NCI-H446 (cell line): ENCODE data around the gene MC1R.
"Not testable (repeated sequence)": the region's sequence is repeated elsewhere in the genome, so short reads cannot be mapped to it uniquely, and the experiment has no call there.

Experiments used
- DNase-seq, 2 experiments: peaks; one replicate each; lab custom pipeline; 2025; lab: John Stamatoyannopoulos, UW

MC1R gene

DNA sequence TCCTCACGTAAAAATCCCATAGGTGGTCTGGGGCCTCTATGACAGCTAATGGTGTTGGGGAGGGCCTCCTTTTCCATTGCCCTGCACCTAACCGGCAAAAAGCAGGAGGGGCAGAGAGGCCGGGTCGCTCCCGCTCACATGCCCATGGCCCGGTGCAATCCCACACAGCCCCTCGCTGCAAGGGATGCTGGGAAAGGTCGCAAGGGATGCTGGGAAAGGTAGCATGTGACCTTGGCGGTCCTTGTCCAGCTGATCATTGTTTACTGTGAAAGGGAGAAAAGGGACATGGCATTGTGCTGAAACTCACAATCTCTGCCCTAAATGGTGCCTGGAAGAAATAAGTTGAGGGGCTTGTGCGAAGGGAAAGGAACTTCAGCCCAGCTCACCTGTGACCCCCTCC is 39.9 kb downstream of the MC1R start:
- DNase-seq, result no peak

DNA sequence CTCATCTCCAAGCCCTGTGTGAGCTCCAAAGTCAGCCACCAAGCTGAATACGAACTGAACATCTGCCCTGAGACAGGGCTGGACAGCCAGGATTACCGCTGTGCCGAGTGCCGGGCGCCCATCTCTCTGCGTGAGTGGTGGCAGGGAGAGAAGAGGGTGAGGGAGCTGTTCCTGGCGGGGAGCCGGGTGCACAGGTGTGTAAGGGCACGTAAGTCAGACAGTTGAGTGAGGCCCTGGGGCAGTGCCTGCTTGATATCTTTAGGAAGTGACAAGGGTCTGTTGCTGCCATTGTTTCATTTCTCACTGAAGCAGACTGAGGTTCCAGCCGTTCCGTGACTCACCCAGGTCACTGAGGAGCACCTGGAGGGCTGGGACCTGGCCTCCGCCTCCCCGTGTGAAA is 42.3 kb downstream of the MC1R start:
- no peak for DNase-seq

DNA sequence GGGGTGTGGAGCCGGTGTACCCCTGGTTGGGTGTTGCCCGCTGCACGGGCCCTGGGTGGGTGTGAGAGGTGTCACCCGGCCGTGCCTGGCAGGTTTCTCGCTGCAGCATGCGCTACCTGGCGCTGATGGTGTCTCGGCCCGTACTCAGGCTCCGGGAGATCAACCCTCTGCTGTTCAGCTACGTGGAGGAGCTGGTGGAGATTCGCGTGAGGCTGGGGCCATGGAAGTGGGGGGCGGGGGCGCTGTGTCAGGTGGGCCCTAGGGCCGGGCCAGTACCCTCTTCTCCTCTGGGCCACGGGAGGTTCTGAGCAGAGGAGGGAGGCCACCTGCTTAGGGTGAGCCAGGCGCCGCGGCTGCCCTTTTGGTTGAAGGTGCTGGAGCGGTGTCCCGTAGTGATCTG is 43.3 kb downstream of the MC1R start:
- DNase-seq, result no peak

DNA sequence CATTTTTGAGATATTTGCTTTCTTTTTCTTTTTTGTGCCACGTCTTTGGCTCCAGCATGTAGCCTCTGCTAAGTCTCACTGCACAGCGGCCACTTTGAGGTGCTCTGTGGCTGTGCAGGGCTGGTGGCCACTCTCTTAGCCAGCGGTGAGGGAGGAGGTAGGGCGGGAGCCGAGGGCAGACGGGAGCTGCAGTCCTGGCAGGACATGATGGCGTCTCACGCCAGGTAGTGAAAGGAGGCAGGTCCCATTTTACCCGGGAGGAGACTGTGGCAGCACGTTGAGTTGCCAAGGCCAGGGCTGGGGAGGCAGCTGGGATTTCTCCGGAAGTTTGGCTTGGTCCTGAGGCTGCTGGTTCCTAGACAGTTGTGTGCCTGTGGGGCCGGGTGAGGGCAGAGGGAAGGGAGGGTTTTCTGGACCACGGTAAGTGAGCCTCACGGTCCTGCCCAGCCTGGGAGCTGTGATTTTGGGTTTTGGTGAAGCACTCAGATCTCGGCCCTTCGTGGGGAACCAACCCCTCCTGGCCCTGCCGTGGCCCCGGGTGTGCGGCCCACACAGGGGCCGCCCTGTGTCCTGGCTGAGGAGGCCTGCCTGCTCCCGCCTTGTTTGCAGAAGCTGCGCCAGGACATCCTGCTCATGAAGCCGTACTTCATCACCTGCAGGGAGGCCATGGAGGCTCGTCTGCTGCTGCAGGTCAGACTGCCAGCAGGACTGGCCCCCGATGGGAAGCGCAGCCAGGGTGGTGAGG is 44.3 kb downstream of the MC1R start:
- DNase-seq, result no peak

DNA sequence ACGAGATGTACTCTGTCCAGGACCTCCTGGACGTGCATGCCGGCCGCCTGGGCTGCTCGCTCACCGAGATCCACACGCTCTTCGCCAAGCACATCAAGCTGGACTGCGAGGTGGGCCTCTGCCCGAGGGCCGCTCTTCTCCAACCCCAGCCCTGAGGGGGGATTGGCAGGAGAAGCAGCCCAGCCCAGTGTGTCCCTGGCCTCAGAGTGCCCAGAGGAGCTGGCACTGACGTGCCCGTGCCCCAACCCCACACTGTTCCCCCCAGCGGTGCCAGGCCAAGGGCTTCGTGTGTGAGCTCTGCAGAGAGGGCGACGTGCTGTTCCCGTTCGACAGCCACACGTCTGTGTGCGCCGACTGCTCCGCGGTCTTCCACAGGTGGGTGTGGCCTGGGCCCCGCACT is 45.5 kb downstream of the MC1R start:
- no peak for DNase-seq

DNA sequence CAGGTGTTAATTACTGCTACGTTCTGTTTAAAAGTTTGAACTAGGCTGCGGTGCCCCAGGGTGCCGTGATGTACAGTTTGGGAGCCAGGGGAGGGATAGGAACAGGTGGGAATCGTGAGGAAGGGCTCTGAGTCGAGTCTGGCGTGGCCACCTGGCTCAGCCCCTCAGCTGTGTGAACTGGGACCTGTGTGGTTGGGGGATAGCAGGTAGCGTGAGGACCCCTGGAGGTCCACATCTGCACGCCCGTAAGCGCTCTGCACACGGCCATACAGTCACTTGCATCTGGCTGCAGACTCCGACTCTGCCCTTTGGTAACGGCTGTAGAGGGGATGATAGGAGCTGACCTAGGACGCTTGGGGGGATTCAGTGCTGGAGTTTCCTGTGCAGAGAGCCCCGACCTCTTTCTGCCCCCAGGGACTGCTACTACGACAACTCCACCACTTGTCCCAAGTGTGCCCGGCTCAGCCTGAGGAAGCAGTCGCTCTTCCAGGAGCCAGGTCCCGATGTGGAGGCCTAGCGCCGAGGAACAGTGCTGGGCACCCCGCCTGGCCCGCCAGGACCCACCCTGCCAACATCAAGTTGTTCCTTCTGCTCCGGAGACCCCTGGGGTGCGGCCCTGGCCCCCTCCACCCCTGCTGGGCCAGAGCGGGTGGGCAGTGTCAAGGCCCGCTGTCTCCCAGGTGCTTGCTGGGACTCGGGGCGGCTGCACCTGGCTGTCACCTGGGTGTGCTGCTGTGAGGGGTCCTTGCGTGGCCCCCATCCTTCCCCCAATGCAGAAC is 47.0 kb downstream of the MC1R start:
- DNase-seq, result no peak

DNA sequence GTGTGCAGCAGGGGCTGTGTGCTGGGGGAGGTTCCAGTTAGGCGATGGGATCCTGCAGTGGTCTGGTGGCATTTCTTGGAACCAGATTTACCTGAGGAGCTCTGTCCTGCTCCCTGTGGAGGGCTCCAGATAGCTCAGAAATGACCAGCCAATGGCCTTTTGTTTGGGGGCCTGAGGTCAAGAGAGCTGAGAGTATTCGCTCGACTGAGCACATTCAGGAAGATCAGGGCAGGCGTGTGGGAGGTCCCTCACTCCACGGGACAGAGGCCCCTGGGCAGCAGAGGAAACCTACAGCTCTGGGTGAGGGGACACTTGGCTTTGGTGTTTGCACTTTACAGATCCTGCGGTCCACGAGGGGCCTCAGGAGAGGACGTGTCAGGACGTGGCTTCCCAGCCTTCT is 48.1 kb downstream of the MC1R start:
- DNase-seq, result no peak

DNA sequence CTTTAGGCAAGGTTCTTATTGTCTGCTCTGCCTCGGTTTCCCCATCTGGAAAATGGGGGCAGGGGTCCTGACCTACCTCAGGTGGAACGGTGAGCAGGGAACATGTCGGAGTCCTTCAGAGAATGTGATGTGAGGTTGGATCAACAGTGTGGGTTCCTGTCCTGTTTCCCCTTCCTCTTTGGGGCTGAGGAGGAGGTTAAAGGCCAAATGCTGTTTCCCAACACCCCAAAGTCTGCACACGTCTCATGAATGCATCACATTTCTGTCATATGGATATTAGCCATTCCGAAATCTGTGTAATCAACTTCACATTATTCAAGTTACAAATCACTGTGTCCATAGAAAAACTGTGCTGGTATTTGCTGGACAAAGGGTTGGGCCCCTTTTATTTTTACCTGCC is 48.8 kb downstream of the MC1R start:
- DNase-seq, result not testable (repeated sequence)

DNA sequence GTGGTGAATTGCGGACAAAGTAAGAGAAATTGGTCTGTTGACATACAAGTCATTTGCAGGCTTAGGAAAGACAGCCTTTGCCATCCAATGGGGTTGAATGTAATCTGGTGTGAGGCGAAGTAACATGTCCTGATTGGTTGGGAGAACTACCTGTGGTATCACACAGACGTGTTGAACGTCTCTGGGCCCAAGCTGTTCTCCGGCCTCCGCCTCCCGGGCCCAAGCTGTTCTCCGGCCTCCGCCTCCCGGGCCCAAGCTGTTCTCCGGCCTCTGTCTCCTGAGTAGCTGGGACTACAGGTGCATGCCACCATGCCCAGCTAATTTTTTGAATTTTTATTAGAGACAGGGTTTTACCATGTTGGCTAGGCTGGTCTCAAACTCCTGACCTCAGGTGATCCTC is 49.4 kb downstream of the MC1R start:
- not testable (repeated sequence) for DNase-seq

DNA sequence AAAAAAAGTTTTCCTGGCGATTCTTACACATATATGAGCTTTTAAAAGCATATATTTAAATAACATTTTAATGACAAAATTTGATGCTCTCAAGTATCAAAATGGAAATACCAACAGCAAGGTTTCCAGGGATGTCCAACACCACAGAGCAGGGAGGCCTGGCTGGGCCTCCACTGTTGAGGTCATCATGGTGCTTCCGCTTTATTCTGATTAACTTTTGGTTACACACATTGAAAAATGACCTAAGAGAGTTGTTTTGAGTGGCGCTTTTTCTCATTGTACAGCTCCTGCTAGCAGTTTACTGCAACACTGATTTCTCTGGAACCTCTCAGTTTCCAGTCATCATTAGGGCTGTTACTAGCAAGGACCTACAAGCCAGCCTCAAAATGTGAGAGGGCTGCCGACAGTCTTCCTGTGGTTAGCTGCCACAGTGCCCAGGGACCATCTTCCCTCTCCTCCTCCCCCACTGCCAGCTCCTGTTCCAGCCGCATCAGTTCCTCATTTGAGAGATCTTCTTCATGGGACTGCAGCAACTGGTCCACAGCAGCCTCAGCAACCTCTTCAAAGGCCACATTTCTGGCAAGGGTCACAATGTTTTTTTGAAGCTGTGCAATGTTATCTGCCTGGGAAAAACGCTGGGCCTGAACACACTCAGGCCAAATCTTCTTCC is 51.2 kb downstream of the MC1R start:
- no peak for DNase-seq
